Renal cortex interstitium (tissue), 15 donors: ENCODE data around the gene SWI5. TPM values are rescaled to one million over a fixed set of nuclear protein-coding genes. Genes with fewer than 3 reads are reported as not detected.
"Not testable (repeated sequence)": the region's sequence is repeated elsewhere in the genome, so short reads cannot be mapped to it uniquely, and the experiment has no call there.

Source experiments
- DNase-seq, 11 donors: peaks; one replicate each; pipeline ENCODE4 v3.0.0-alpha.2; 2013; ENCODE audit warnings: low read depth in 9 of 11, low spot score in 4 of 11; ENCODE audit errors: extremely low read depth in 1 of 11
- long read RNA-seq, 16 experiments: transcript quantifications; one replicate each; lab custom pipeline, GENCODE V29; 2026
- polyA plus RNA-seq, 3 donors: library from polyadenylated mRNA; unstranded; fragments of 120-200 nt; gene quantifications; one replicate each; pipeline ENCODE4 v1.2.1, GENCODE V29; 2013; ENCODE audit not compliant: insufficient read length in 3 of 3

Gene SWI5
- 10 to 100 TPM; 29.3 to 34.2 (median 30.3) TPM for polyA plus RNA-seq
- long read RNA-seq, donor 1, transcript SWI5-203 (5 exons, 763 nt) = major isoform, 5 of 7 reads
- long read RNA-seq, donor 1, partial matches to known transcripts = 0 of 7 reads
- long read RNA-seq, donor 1, other reads (novel, unspliced or antisense) = 0 of 7 reads
- long read RNA-seq, donor 2, transcript SWI5-203 (5 exons, 763 nt) = major isoform, 7 of 8 reads
- long read RNA-seq, donor 2, partial matches to known transcripts = 0 of 8 reads
- long read RNA-seq, donor 2, other reads (novel, unspliced or antisense) = 0 of 8 reads
- long read RNA-seq, donor 3, transcript SWI5-203 (5 exons, 763 nt) = major isoform, 13 of 15 reads
- long read RNA-seq, donor 3, partial matches to known transcripts = 0 of 15 reads
- long read RNA-seq, donor 3, other reads (novel, unspliced or antisense) = 0 of 15 reads
- long read RNA-seq, donor 4, transcript SWI5-203 (5 exons, 763 nt) = major isoform, 10 of 11 reads
- long read RNA-seq, donor 4, partial matches to known transcripts = 0 of 11 reads
- long read RNA-seq, donor 4, other reads (novel, unspliced or antisense) = 0 of 11 reads
- long read RNA-seq, donor 5 = 0 reads
- long read RNA-seq, donor 6, transcript SWI5-203 (5 exons, 763 nt) = major isoform, 12 of 17 reads
- long read RNA-seq, donor 6, partial matches to known transcripts = 0 of 17 reads
- long read RNA-seq, donor 6, other reads (novel, unspliced or antisense) = 0 of 17 reads
- long read RNA-seq, donor 7, transcript SWI5-203 (5 exons, 763 nt) = major isoform, 17 of 23 reads
- long read RNA-seq, donor 7, partial matches to known transcripts = 5 of 23 reads
- long read RNA-seq, donor 7, other reads (novel, unspliced or antisense) = 0 of 23 reads
- long read RNA-seq, donor 8, transcript SWI5-203 (5 exons, 763 nt) = major isoform, 20 of 72 reads
- long read RNA-seq, donor 8, partial matches to known transcripts = 50 of 72 reads
- long read RNA-seq, donor 8, other reads (novel, unspliced or antisense) = 0 of 72 reads
- long read RNA-seq, donor 9, transcript SWI5-203 (5 exons, 763 nt) = major isoform, 13 of 16 reads
- long read RNA-seq, donor 9, partial matches to known transcripts = 0 of 16 reads
- long read RNA-seq, donor 9, other reads (novel, unspliced or antisense) = 0 of 16 reads
- long read RNA-seq, donor 10, transcript SWI5-203 (5 exons, 763 nt) = major isoform, 16 of 17 reads
- long read RNA-seq, donor 10, partial matches to known transcripts = 0 of 17 reads
- long read RNA-seq, donor 10, other reads (novel, unspliced or antisense) = 0 of 17 reads
- long read RNA-seq, donor 11, transcript SWI5-203 (5 exons, 763 nt) = major isoform, 8 of 9 reads
- long read RNA-seq, donor 11, partial matches to known transcripts = 0 of 9 reads
- long read RNA-seq, donor 11, other reads (novel, unspliced or antisense) = 0 of 9 reads
- long read RNA-seq, donor 12, transcript SWI5-203 (5 exons, 763 nt) = major isoform, 7 of 10 reads
- long read RNA-seq, donor 12, partial matches to known transcripts = 0 of 10 reads
- long read RNA-seq, donor 12, other reads (novel, unspliced or antisense) = 0 of 10 reads
- long read RNA-seq, donor 13 = 0 reads
- long read RNA-seq, donor 14, transcript SWI5-203 (5 exons, 763 nt) = major isoform, 8 of 8 reads
- long read RNA-seq, donor 14, partial matches to known transcripts = 0 of 8 reads
- long read RNA-seq, donor 14, other reads (novel, unspliced or antisense) = 0 of 8 reads
- long read RNA-seq, donor 15, partial matches to known transcripts = 0 of 5 reads
- long read RNA-seq, donor 15, other reads (novel, unspliced or antisense) = 0 of 5 reads
- long read RNA-seq, donor 16, transcript SWI5-203 (5 exons, 763 nt) = major isoform, 18 of 25 reads
- long read RNA-seq, donor 16, partial matches to known transcripts = 5 of 25 reads
- long read RNA-seq, donor 16, other reads (novel, unspliced or antisense) = 0 of 25 reads

- peak; percentile 98 to 100 (median 99) for DNase-seq
These were observed at the start of gene SWI5 for GRCh38 chr9:128276008-128276573. Gene SWI5, plus strand, starts transcription at chr9:128276276.

- DNase-seq = no peak
These were observed 49.7 kb upstream of the SWI5 start for GRCh38 chr9:128226412-128226801.

GRCh38 chr9:128230897-128231296, 45.2 kb upstream of the SWI5 start:
- DNase-seq = not testable (repeated sequence)

- DNase-seq = no peak
These were observed 44.2 kb upstream of the SWI5 start for GRCh38 chr9:128231638-128232527.

GRCh38 chr9:128232528-128233428, 43.3 kb upstream of the SWI5 start:
- DNase-seq = no peak

- no peak for DNase-seq
These were observed 42.2 kb upstream of the SWI5 start for GRCh38 chr9:128233817-128234406.

- no peak for DNase-seq
These were observed 34.0 kb upstream of the SWI5 start for GRCh38 chr9:128242124-128242523.

- no peak for DNase-seq
These were observed 33.3 kb upstream of the SWI5 start for GRCh38 chr9:128242828-128243214.

GRCh38 chr9:128243215-128244018, 32.7 kb upstream of the SWI5 start:
- DNase-seq = peak in 3 of 11 donors; percentile 57 to 63 (median 63)

- no peak for DNase-seq
These were observed 31.8 kb upstream of the SWI5 start for GRCh38 chr9:128244091-128244836.

- DNase-seq = peak; percentile 55 to 90 (median 84)
These were observed 31.2 kb upstream of the SWI5 start for GRCh38 chr9:128244837-128245231.

GRCh38 chr9:128245421-128246151, 30.5 kb upstream of the SWI5 start:
- peak in 7 of 11 donors; percentile 43 to 82 (median 76) for DNase-seq

GRCh38 chr9:128246471-128246870, 29.6 kb upstream of the SWI5 start:
- DNase-seq = no peak
